Activated CD8-positive, alpha-beta memory T cell treated with anti-CD3 and anti-CD28 coated beads for 36 hours (primary cell): ENCODE measurements around the gene PHOX2B. TPM values are rescaled to one million over a fixed set of nuclear protein-coding genes. Genes with fewer than 3 reads are reported as not detected.

Experiments
- CTCF ChIA-PET: fragments of 350-600 bp; sonication (Branson Sonifier 250); formaldehyde crosslinking; loops from one replicate; lab custom pipeline; 2021; ENCODE audit warnings: antibody characterized with exemption; lab: Charles Lee
- POLR2A ChIA-PET: fragments of 350-600 bp; sonication (Branson Sonifier 250); formaldehyde crosslinking; loops from one replicate; lab custom pipeline; 2021; ENCODE audit warnings: antibody characterized with exemption; lab: Charles Lee
- total RNA-seq, 2 experiments: library from RNA; stranded (reverse); gene quantifications; one replicate each; pipeline ENCODE4 v1.2.3, GENCODE V29; 2021

Gene PHOX2B
- total RNA-seq = not detected

GRCh38 chr4:41748571-41749475 is at the start of gene PHOX2B:
PHOX2B (minus strand) TSS chr4:41748725; CDS start chr4:41748610, 115 bp downstream.
- CTCF ChIA-PET = no interaction called here
- POLR2A ChIA-PET = interaction anchor here (0.6 kb wide), 1 partner anchor 287 kb away, joined by 6 read pairs; no protein-coding TSS in a partner anchor

GRCh38 chr4:41797260-41797659 is 48.7 kb upstream of the PHOX2B start:
- POLR2A ChIA-PET = no interaction called here
- CTCF ChIA-PET = no interaction called here

GRCh38 chr4:41796545-41797210 is 48.2 kb upstream of the PHOX2B start:
- CTCF ChIA-PET = no interaction called here
- POLR2A ChIA-PET = no interaction called here

GRCh38 chr4:41795796-41796385 is 47.4 kb upstream of the PHOX2B start:
- ChIA-PET POLR2A (no interaction called here), CTCF (no interaction called here)

GRCh38 chr4:41792166-41792565 is 43.6 kb upstream of the PHOX2B start:
- ChIA-PET POLR2A (no interaction called here), CTCF (no interaction called here)

GRCh38 chr4:41791557-41791956 is 43.0 kb upstream of the PHOX2B start:
- ChIA-PET POLR2A (no interaction called here), CTCF (no interaction called here)

GRCh38 chr4:41787931-41788330 is 39.4 kb upstream of the PHOX2B start:
- ChIA-PET POLR2A (no interaction called here), CTCF (no interaction called here)

- ChIA-PET CTCF (no interaction called here), POLR2A (no interaction called here)
These were observed 37.1 kb upstream of the PHOX2B start for GRCh38 chr4:41785665-41786064.

- CTCF ChIA-PET = no interaction called here
- POLR2A ChIA-PET = no interaction called here
These were observed 35.9 kb upstream of the PHOX2B start for GRCh38 chr4:41784191-41784979.

GRCh38 chr4:41776466-41776865 is 27.9 kb upstream of the PHOX2B start:
- POLR2A ChIA-PET = no interaction called here
- CTCF ChIA-PET = no interaction called here

GRCh38 chr4:41763729-41764128 is 15.2 kb upstream of the PHOX2B start:
- CTCF ChIA-PET = no interaction called here
- POLR2A ChIA-PET = no interaction called here

- POLR2A ChIA-PET = no interaction called here
- CTCF ChIA-PET = no interaction called here
These were observed 10.4 kb upstream of the PHOX2B start for GRCh38 chr4:41758884-41759283.

- ChIA-PET CTCF (interaction anchor here (0.9 kb wide), 1 partner anchor 10 kb away, joined by 3 read pairs; no protein-coding TSS in a partner anchor), POLR2A (no interaction called here)
These were observed 9.1 kb upstream of the PHOX2B start for GRCh38 chr4:41757521-41758156.

GRCh38 chr4:41753942-41754341 is 5.4 kb upstream of the PHOX2B start:
- ChIA-PET POLR2A (no interaction called here), CTCF (interaction anchor here (0.6 kb wide), 1 partner anchor 290 kb away, joined by 4 read pairs; no protein-coding TSS in a partner anchor)

- POLR2A ChIA-PET = no interaction called here
- CTCF ChIA-PET = no interaction called here
These were observed 3.7 kb upstream of the PHOX2B start for GRCh38 chr4:41752081-41752836.

- POLR2A ChIA-PET = no interaction called here
- CTCF ChIA-PET = no interaction called here
These were observed 3.0 kb upstream of the PHOX2B start for GRCh38 chr4:41751449-41752061.

GRCh38 chr4:41750626-41751448 is 2.3 kb upstream of the PHOX2B start:
- ChIA-PET POLR2A (no interaction called here), CTCF (no interaction called here)
